Neural cell (in vitro differentiated cells): ENCODE data around the gene NPAS3. TPM values are rescaled to one million over a fixed set of nuclear protein-coding genes. Genes with fewer than 3 reads are reported as not detected.

Experiments used
- H2AFZ ChIP-seq: fragments of 200-600, 300-800 bp; sonication (generic), shearing (Covaris generic); 2 replicates; pipeline ENCODE4 v1.6.0; 2014; ENCODE audit warnings: low read depth, mild to moderate bottlenecking, antibody characterized with exemption, low read length, moderate library complexity
- H3F3A ChIP-seq: fragments of 200-600 bp; shearing (Covaris generic); 2 replicates; pipeline ENCODE4 v1.6.1; 2016; ENCODE audit warnings: mild to moderate bottlenecking, moderate library complexity, mixed read lengths, antibody characterized with exemption, low read length; ENCODE audit not compliant: insufficient read depth, poor library complexity, severe bottlenecking
- H3K27ac ChIP-seq: fragments of 200-600, 300-800 bp; sonication (generic), shearing (Covaris generic); 2 replicates; pipeline ENCODE4 v1.5.1; 2014; ENCODE audit warnings: mild to moderate bottlenecking, low read length, moderate library complexity
- H3K27me3 ChIP-seq: fragments of 300-800, 200-600 bp; sonication (generic), shearing (Covaris generic); 2 replicates; pipeline ENCODE4 v1.6.0; 2014; ENCODE audit warnings: mild to moderate bottlenecking, low read depth, low read length, moderate library complexity; ENCODE audit not compliant: insufficient read depth
- H3K36me3 ChIP-seq: fragments of 300-800, 200-600 bp; sonication (generic), shearing (Covaris generic); 2 replicates; pipeline ENCODE4 v1.5.1; 2014; ENCODE audit warnings: mild to moderate bottlenecking, antibody characterized with exemption, low read length, moderate library complexity; ENCODE audit not compliant: insufficient read depth
- H3K4me2 ChIP-seq: fragments of 300-800, 200-600 bp; sonication (generic), shearing (Covaris generic); 2 replicates; pipeline ENCODE4 v1.6.0; 2014; ENCODE audit warnings: mild to moderate bottlenecking, low read length
- H3K4me3 ChIP-seq: fragments of 300-800, 200-600 bp; sonication (generic), shearing (Covaris generic); 2 replicates; pipeline ENCODE4 v1.5.1; 2014; ENCODE audit warnings: mild to moderate bottlenecking, low read length, moderate library complexity
- H3K79me2 ChIP-seq: fragments of 200-600 bp; shearing (Covaris generic); replicated peaks from 2 replicates; pipeline ENCODE4 v1.6.0; 2014; ENCODE audit warnings: mild to moderate bottlenecking, low read length, moderate library complexity; ENCODE audit not compliant: insufficient read depth
- H3K9ac ChIP-seq: fragments of 300-800, 200-600 bp; sonication (generic), shearing (Covaris generic); 2 replicates; pipeline ENCODE4 v1.6.1; 2016; ENCODE audit warnings: mild to moderate bottlenecking, low read length, mixed read lengths
- H3K9me2 ChIP-seq: fragments of 200-600 bp; shearing (Covaris generic); 2 replicates; pipeline ENCODE4 v1.6.1; 2016; ENCODE audit warnings: mild to moderate bottlenecking, low read length, mixed read lengths; ENCODE audit not compliant: insufficient read depth
- H3K9me3 ChIP-seq: fragments of 200-600, 300-800 bp; sonication (generic), shearing (Covaris generic); 2 replicates; pipeline ENCODE4 v1.6.1; 2016; ENCODE audit warnings: mild to moderate bottlenecking, mixed run types, low read length, moderate library complexity, mixed read lengths
- H4K20me1 ChIP-seq: fragments of 200-600 bp; shearing (Covaris generic); 2 replicates; pipeline ENCODE4 v1.6.1; 2016; ENCODE audit warnings: mild to moderate bottlenecking, mixed run types; ENCODE audit not compliant: insufficient read depth
- EP300 ChIP-seq: fragments of 450-650 bp; conservative IDR thresholded peaks from 2 replicates; pipeline ENCODE4 v1.6.1; 2014; ENCODE audit warnings: antibody characterized with exemption, mild to moderate bottlenecking, moderate library complexity; ENCODE audit not compliant: poor library complexity, severe bottlenecking
- EZH2 ChIP-seq: fragments of 200-600, 300-800 bp; shearing (Covaris generic), sonication (generic); IDR thresholded peaks from 2 replicates; pipeline ENCODE4 v1.6.1; 2014; ENCODE audit warnings: antibody characterized with exemption, low read length, borderline replicate concordance, mild to moderate bottlenecking; ENCODE audit not compliant: insufficient read depth, poor library complexity, severe bottlenecking
- MXI1 ChIP-seq: fragments of 450-650 bp; conservative IDR thresholded peaks from 2 replicates; pipeline ENCODE4 v1.6.1; 2014; ENCODE audit warnings: antibody characterized with exemption, mild to moderate bottlenecking; ENCODE audit not compliant: poor library complexity, severe bottlenecking
- POLR2AphosphoS5 ChIP-seq: IDR thresholded peaks from 2 replicates; pipeline ENCODE4 v1.6.1; 2012
- RAD21 ChIP-seq: fragments of 450-650 bp; conservative IDR thresholded peaks from 2 replicates; pipeline ENCODE4 v1.6.1; 2014; ENCODE audit warnings: antibody characterized with exemption, mild to moderate bottlenecking, moderate library complexity
- SMC3 ChIP-seq: fragments of 450-650 bp; conservative IDR thresholded peaks from 2 replicates; pipeline ENCODE4 v1.6.1; 2014; ENCODE audit warnings: antibody characterized with exemption, mild to moderate bottlenecking, moderate library complexity; ENCODE audit not compliant: poor library complexity
- TAF1 ChIP-seq: IDR thresholded peaks from 2 replicates; pipeline ENCODE4 v1.6.1; 2012; ENCODE audit warnings: low read depth
- polyA plus RNA-seq: library from polyadenylated mRNA; depleted of rRNA; stranded (reverse); fragments of >200 nt; gene quantifications from 2 replicates; pipeline ENCODE4 v1.2.3, GENCODE V29; 2014
- TF ChIP-seq, protein P1 (sequence below): IDR thresholded peaks from 2 replicates; pipeline ENCODE4 v1.6.1; 2012; ENCODE audit warnings: borderline replicate concordance
- TF ChIP-seq, protein P2 (sequence below): fragments of 450-650 bp; IDR thresholded peaks from 2 replicates; pipeline ENCODE4 v1.5.1; 2014; ENCODE audit warnings: antibody characterized with exemption, mild to moderate bottlenecking, moderate library complexity; ENCODE audit not compliant: poor library complexity, severe bottlenecking

The NPAS3 gene
- polyA plus RNA-seq, 1 donor from 2014 or later, result 1.3 TPM

DNA sequence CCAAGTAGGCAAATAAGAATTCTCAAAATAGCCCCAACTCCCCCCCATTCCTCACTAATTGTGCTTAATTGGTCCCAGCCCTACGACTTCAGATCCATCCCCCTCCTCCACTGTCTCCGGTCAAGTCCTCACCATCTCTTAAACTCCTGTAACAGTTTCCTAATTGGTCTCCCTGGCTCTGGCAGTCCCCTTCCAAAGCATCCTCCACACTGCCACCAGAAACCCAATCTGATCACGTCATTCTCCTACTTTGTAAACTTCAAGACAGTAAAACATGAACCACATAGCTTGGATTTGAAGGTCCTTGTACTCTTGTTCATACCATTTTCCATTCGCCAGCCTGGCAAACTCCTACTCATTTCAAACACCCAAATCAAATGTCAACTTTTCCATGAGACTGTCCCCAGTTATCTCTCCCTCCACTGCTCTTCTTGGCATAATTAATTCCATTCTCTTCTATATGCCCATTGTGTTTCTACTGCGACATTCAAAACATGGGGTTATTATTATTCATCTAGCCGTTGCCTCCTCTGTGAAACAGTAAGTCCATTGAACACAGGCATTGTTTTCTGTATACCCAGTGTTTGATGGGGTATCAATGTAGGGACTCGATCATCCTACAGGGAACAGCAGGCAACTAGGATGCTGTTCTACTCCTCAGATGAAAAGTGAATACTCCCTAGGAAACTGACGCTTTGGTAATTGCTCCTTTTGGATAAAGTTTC lies 907.6 kb downstream of the NPAS3 start:
- Histone ChIP-seq H3K27ac (no peak overlapping the region), H3K9ac (no peak overlapping the region), H3K36me3 (no peaks in the 10 kb centered on the region), H3K4me3 (no peak overlapping the region), H3K9me3 (no peaks in the 10 kb centered on the region), H3K4me2 (no peak overlapping the region), H3K79me2 (no peaks in the 10 kb centered on the region), H3K9me2 (no peaks in the 10 kb centered on the region), H4K20me1 (no peaks in the 10 kb centered on the region), H2AFZ (no peak overlapping the region), H3K27me3 (no peaks in the 10 kb centered on the region), H3F3A (no peaks in the 10 kb centered on the region)
- TF ChIP-seq POLR2AphosphoS5 (no peak), SMC3 (no peak), MXI1 (no peak), RAD21 (no peak), EP300 (no peak), TAF1 (no peak)
- TF ChIP-seq, protein P1, sequence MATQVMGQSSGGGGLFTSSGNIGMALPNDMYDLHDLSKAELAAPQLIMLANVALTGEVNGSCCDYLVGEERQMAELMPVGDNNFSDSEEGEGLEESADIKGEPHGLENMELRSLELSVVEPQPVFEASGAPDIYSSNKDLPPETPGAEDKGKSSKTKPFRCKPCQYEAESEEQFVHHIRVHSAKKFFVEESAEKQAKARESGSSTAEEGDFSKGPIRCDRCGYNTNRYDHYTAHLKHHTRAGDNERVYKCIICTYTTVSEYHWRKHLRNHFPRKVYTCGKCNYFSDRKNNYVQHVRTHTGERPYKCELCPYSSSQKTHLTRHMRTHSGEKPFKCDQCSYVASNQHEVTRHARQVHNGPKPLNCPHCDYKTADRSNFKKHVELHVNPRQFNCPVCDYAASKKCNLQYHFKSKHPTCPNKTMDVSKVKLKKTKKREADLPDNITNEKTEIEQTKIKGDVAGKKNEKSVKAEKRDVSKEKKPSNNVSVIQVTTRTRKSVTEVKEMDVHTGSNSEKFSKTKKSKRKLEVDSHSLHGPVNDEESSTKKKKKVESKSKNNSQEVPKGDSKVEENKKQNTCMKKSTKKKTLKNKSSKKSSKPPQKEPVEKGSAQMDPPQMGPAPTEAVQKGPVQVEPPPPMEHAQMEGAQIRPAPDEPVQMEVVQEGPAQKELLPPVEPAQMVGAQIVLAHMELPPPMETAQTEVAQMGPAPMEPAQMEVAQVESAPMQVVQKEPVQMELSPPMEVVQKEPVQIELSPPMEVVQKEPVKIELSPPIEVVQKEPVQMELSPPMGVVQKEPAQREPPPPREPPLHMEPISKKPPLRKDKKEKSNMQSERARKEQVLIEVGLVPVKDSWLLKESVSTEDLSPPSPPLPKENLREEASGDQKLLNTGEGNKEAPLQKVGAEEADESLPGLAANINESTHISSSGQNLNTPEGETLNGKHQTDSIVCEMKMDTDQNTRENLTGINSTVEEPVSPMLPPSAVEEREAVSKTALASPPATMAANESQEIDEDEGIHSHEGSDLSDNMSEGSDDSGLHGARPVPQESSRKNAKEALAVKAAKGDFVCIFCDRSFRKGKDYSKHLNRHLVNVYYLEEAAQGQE, result no peak

DNA sequence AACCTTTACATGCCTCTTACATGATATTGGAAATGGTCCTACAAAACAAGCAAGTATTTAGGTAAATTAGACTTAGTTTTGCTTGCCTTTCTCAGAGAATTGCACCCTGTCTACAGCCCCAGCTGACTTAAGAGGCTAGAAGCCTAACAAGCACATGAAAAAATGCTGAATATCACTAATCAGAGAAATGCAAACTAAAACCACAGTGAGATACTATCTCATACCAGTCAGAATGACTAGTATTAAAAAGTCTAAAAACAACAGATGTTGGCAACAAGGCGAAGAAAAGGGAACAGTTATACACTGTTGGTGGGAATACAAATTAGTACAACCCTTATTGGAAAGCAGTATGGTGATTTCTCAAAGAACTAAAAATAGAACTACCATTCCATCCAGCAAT lies 908.4 kb downstream of the NPAS3 start:
- H3K4me2 ChIP-seq, result no peak overlapping the region
- H3F3A ChIP-seq, result no peaks in the 10 kb centered on the region

More for the DNA sequence above, 908.4 kb downstream of the NPAS3 start:
- no peaks in the 10 kb centered on the region for H3K36me3 ChIP-seq
- no peaks in the 10 kb centered on the region for H3K9me2 ChIP-seq
- TF ChIP-seq TAF1 (no peak), SMC3 (no peak), MXI1 (no peak), POLR2AphosphoS5 (no peak), EP300 (no peak), EZH2 (no peak), RAD21 (no peak)
- TF ChIP-seq, protein P2, sequence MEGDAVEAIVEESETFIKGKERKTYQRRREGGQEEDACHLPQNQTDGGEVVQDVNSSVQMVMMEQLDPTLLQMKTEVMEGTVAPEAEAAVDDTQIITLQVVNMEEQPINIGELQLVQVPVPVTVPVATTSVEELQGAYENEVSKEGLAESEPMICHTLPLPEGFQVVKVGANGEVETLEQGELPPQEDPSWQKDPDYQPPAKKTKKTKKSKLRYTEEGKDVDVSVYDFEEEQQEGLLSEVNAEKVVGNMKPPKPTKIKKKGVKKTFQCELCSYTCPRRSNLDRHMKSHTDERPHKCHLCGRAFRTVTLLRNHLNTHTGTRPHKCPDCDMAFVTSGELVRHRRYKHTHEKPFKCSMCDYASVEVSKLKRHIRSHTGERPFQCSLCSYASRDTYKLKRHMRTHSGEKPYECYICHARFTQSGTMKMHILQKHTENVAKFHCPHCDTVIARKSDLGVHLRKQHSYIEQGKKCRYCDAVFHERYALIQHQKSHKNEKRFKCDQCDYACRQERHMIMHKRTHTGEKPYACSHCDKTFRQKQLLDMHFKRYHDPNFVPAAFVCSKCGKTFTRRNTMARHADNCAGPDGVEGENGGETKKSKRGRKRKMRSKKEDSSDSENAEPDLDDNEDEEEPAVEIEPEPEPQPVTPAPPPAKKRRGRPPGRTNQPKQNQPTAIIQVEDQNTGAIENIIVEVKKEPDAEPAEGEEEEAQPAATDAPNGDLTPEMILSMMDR, result no peak
- TF ChIP-seq, protein P1, result no peak
- no peak overlapping the region for H3K9ac ChIP-seq
- no peaks in the 10 kb centered on the region for H3K79me2 ChIP-seq
- no peaks in the 10 kb centered on the region for H3K27me3 ChIP-seq
- H3K4me3 ChIP-seq, result no peak overlapping the region
- H3K9me3 ChIP-seq, result no peaks in the 10 kb centered on the region
- H4K20me1 ChIP-seq, result no peaks in the 10 kb centered on the region
- no peak overlapping the region for H3K27ac ChIP-seq
- no peak overlapping the region for H2AFZ ChIP-seq
